ENCODE measurements around the gene APOBEC3F. TPM values are rescaled to one million over a fixed set of nuclear protein-coding genes. Genes with fewer than 3 reads are reported as not detected.

The APOBEC3F gene
- total RNA-seq, 6 experiments from 2014 or later: 2.0 to 6.6 (median 4.5) TPM

DNA sequence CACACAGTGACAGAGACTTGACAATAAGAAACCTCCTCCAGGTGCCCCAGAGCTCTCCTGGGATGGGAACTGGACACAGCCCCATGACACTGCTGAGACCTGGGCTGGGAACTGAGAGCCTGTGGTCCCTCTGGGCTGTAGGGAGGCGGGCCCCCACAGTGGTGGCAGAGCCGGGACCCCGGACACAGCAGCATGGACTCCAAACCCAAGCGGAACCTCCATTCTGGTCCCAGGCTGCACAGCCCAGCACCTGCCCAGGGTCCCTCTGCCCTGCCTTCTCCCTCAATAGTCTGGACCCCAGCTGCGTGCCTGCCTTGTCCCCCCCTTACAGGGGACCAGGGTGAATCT, 48.0 kb downstream of the APOBEC3F start:
- no peaks in the 10 kb centered on the region for H3K4me1 ChIP-seq
- TF ChIP-seq POLR2A (IDR thresholded peaks at IDR 0.05): no peak
- TF ChIP-seq, protein P1, sequence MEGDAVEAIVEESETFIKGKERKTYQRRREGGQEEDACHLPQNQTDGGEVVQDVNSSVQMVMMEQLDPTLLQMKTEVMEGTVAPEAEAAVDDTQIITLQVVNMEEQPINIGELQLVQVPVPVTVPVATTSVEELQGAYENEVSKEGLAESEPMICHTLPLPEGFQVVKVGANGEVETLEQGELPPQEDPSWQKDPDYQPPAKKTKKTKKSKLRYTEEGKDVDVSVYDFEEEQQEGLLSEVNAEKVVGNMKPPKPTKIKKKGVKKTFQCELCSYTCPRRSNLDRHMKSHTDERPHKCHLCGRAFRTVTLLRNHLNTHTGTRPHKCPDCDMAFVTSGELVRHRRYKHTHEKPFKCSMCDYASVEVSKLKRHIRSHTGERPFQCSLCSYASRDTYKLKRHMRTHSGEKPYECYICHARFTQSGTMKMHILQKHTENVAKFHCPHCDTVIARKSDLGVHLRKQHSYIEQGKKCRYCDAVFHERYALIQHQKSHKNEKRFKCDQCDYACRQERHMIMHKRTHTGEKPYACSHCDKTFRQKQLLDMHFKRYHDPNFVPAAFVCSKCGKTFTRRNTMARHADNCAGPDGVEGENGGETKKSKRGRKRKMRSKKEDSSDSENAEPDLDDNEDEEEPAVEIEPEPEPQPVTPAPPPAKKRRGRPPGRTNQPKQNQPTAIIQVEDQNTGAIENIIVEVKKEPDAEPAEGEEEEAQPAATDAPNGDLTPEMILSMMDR (IDR thresholded peaks at IDR 0.05): no peak
- H3K4me3 ChIP-seq: no peak overlapping the region
- 80% methylated on average over 2 of the region's 5 CpGs for WGBS (ENCODE audit: insufficient coverage, low coverage, low lambda C conversion rate, missing lambda C conversion rate)
- no peaks in the 10 kb centered on the region for H3K27me3 ChIP-seq
- no peaks in the 10 kb centered on the region for H3K9me3 ChIP-seq
- ATAC-seq (no peak), DNase-seq (no peak)
- intact Hi-C loops (cut with DNase I): no loop called here
- H3K27ac ChIP-seq: no peak overlapping the region
- no peaks in the 10 kb centered on the region for H3K36me3 ChIP-seq

DNA sequence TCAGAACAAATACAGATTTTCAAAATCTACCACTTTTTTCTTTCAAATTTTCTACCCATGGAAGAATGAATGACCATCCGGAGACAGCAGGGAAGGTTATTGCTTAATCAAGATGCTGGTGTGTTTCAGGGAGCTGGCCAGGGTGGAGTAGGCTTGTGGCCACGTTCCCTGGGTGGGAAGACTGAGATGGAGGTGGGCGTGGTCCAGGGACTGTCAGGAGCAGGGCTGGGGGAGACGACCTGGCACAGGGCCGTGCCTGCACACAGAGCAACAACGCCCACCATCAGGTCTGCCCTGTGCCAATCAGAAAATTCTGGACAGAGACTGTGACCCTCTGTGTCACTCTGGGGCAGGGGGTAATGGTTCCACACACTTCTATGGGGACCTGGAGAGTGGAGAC, 49.3 kb downstream of the APOBEC3F start:
- intact Hi-C loops (cut with DNase I): no loop called here
- Histone ChIP-seq H3K4me1 (no peaks in the 10 kb centered on the region), H3K9me3 (no peaks in the 10 kb centered on the region), H3K36me3 (no peaks in the 10 kb centered on the region), H3K4me3 (no peak overlapping the region), H3K27ac (no peak overlapping the region), H3K27me3 (no peaks in the 10 kb centered on the region)
- WGBS (ENCODE audit: insufficient coverage, low coverage, low lambda C conversion rate, missing lambda C conversion rate): 80% methylated on average over 1 of the region's 6 CpGs
- ATAC-seq (no peak), DNase-seq (no peak)
- TF ChIP-seq, protein P1 (IDR thresholded peaks at IDR 0.05): no peak
- TF ChIP-seq POLR2A (IDR thresholded peaks at IDR 0.05): no peak

DNA sequence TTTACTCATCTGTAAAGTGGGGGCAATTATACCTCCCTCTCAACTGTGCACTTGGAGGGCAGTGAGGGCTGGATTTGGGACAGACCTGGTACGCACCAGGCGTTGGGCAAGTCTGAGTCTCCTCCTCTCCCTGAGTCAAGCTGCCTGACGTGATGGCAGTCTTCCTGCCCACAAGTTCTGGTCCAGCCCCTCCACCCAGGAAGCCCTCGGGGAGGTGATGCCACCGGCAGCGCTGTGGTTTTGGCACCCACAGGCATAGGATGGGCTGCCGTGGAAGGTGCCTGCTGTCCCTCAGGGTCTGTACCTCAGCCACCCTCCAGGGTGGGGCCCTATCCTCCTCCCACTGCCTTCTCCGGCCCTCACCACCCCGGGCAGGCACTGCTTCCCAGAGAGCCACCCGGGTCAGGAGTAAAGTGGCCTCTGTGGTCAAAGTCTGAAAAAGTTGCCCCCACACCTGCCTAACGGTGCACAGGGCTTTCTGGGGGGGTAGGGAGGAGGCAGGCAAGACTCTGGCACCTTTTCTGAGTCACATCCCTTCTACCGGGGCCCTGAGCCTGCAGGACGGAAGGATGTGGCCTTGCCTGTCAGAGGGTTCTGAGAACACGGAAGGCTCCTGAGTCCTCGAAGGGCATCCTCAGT, 49.9 kb downstream of the APOBEC3F start:
- H3K4me3 ChIP-seq: no peak overlapping the region
- TF ChIP-seq, protein P1 (IDR thresholded peaks at IDR 0.05): no peak
- TF ChIP-seq POLR2A (IDR thresholded peaks at IDR 0.05): no peak
- no peaks in the 10 kb centered on the region for H3K27me3 ChIP-seq
- H3K9me3 ChIP-seq: no peaks in the 10 kb centered on the region
- ATAC-seq (peak; percentile 37 to 64 (median 50)), DNase-seq (no peak)
- no peak overlapping the region for H3K27ac ChIP-seq
- WGBS (ENCODE audit: insufficient coverage, low coverage, low lambda C conversion rate, missing lambda C conversion rate): 19% methylated on average over 4 of the region's 15 CpGs
- H3K36me3 ChIP-seq: no peaks in the 10 kb centered on the region
- no peaks in the 10 kb centered on the region for H3K4me1 ChIP-seq
- intact Hi-C loops (cut with DNase I): no loop called here

DNA sequence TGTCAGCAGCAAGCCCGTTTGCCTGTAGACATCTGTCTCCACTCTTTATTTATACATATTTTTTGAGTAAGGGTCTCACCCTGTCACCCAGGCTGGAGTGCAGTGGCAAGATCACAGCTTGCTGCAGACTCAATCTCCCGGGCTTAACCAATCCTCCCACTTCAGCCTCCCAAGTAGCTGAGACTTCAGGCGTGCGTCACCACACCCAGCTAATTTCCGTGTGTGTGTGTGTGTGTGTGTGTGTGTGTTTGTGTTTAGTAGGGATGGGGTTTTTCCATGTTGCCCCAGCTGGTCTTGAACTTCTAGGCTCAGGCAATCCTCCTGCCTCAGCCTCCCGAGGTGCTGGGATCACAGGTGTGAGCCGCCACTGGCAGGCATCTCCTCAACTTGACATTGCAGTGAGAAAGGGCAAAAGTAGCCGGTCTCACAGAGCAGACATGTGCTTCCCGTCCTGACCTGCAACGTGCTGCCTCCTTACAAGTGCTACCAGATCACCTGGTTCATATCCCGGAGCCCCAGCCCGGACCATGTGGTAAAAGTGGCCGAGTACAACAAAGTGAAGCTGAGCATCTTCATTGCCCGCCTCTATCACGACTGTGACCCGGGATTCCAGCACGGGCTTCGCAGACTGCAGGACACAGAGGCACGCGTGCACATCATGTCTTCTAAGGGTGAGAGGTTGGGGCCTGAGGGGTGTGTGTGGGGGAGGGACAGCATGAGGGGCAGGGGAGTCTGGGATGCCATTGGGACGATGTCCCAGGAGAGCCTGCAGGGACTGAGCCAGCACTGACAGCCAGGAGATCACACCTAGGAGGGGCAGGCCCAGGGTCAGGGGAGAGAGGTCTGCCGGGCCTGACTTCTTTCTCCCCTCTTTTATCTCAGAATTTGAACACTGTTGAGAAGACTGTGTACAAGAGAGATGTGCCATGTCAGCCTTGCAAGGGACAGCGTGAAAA, 50.7 kb downstream of the APOBEC3F start:
- 77% methylated on average over 4 of the region's 23 CpGs for WGBS (ENCODE audit: insufficient coverage, low coverage, low lambda C conversion rate, missing lambda C conversion rate)
- ATAC-seq: no peak
- intact Hi-C loops (cut with DNase I): no loop called here
- no peaks in the 10 kb centered on the region for H3K4me1 ChIP-seq
- H3K9me3 ChIP-seq: no peaks in the 10 kb centered on the region
- H3K4me3 ChIP-seq: no peak overlapping the region
- H3K27me3 ChIP-seq: no peaks in the 10 kb centered on the region
- DNase-seq: peak in 1 of 3 donors; percentile 35
- TF ChIP-seq, protein P1 (IDR thresholded peaks at IDR 0.05): no peak
- TF ChIP-seq POLR2A (IDR thresholded peaks at IDR 0.05): no peak
- H3K27ac ChIP-seq: no peak overlapping the region
- H3K36me3 ChIP-seq: no peaks in the 10 kb centered on the region

Measured in right lobe of liver (tissue), 6 donors.